ENCODE measurements around the gene PGP.
A peak's percentile ranks its signal among the peaks of the same experiment; 100 is the strongest.

The PGP gene

DNA sequence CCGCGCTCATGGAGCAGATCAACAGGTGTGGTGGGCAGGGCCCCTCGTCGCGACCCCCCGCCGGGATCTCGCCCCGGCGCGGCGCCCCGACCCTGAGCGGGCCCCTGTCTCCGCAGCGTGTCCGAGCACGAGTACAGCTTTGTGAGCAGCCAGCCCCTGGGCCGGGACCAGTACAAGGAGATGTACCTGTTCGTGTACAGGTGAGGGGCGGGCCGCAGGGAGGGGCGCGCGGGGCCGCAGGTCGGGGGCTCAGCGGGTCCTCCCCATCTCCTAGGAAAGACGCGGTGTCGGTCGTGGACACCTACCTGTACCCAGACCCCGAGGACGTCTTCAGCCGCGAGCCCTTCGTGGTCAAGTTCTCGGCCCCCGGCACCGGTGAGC is 22.5 kb upstream of the PGP start:
- no peak for DNase-seq (ENCODE audit: low spot score)

DNA sequence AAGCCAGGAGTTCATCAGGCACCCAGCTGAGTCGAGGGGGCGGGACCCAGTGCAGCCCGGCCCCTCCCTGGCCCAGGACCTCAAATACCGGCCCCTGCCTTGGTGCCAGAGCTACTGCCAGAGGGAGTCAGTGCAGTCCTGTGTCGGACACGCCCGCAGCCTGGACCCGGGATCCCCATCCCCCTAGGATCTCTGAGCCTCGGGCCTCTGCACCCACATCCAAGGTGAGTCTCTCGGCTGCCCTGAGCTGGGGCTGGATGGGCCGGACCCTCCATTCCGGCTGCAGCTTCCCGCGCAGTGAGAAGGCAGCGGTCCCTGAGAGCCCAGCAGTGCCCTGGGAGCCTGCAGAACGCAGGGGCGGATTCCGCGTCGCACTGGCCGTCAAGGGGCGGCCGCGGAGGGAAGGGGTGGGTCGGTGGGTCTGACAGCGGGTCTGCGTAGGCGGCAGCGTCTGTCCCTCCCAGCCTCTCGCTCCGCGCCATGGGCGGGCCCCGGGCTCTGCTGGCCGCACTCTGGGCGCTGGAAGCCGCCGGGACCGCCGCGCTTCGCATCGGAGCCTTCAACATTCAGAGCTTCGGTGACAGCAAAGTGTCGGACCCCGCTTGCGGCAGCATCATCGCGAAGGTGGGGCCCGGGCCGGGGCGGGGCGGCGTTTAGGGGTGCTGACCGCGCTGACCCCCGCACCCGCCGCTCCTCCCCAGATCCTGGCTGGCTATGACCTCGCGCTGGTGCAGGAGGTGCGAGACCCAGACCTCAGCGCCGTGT is 21.9 kb upstream of the PGP start, which contains the start of gene DNASE1L2:
DNASE1L2 (plus strand) TSS at position 108 of the 765 bp plus-strand sequence; CDS start at position 481, 373 bp downstream.
- peak; percentile 63 for DNase-seq (ENCODE audit: low spot score)

DNA sequence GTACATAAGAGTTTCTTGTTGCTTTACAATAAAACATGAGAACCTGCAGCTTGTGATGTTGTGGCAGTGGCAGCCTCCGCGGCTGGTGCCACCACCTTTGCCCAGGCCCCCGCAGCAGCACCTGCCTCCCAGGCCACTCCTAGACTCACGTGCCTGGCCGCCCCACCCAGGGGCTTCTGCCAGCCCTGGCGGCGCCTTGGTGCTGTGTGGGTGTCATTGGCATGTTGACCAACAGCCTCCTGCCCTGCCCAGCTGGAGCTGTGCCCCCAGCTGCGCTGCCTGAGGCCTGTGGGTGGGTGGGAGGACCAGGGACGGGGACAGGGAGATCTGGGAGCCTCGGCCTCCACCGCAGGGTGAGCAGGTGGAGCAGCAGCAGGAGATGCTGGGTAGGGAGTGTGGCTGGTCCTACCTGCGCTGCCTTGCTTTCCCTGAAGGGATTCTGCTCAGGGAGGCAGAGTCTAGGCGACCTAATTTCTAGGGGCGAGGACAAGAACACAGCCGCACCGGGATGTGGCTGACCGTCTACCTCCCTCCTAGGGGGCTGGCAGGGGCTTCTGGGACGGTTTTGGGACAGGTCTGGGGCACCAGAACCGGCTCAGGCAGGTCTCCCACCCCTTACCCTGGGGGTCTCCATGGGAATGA is 21.2 kb upstream of the PGP start:
- no peak for DNase-seq (ENCODE audit: low spot score)

DNA sequence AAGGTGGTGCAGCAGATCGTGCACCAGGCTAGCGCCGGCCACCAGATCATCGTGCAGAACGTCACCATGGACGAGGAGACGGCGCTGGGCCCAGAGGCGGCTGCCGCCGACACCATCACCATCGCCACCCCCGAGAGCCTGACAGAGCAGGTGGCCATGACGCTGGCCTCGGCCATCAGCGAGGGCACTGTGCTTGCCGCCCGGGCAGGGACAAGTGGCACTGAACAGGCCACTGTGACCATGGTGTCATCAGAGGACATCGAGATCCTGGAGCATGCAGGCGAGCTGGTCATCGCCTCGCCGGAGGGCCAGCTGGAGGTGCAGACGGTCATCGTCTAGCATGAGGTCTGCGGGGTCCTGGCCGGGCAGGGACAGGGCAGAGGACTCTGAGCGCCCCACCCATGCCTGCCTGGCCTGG is 20.6 kb upstream of the PGP start:
- DNase-seq (ENCODE audit: low spot score), result no peak

DNA sequence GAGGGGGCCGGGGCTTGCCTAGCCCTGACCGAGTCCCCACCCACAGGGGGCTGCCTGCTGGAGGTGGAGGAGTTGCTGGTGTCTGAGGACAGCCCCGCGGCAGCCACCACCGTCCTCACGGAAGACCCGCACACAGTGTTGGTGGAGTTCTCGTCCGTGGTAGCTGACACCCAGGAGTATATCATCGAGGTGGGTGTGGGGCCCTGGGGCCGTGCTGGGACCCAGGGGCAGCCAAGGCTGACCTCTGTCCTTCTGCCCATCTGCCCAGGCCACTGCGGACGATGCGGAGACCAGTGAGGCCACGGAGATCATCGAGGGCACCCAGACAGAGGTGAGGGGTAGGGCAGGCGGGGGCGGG is 20.2 kb upstream of the PGP start:
- no peak for DNase-seq (ENCODE audit: low spot score)

DNA sequence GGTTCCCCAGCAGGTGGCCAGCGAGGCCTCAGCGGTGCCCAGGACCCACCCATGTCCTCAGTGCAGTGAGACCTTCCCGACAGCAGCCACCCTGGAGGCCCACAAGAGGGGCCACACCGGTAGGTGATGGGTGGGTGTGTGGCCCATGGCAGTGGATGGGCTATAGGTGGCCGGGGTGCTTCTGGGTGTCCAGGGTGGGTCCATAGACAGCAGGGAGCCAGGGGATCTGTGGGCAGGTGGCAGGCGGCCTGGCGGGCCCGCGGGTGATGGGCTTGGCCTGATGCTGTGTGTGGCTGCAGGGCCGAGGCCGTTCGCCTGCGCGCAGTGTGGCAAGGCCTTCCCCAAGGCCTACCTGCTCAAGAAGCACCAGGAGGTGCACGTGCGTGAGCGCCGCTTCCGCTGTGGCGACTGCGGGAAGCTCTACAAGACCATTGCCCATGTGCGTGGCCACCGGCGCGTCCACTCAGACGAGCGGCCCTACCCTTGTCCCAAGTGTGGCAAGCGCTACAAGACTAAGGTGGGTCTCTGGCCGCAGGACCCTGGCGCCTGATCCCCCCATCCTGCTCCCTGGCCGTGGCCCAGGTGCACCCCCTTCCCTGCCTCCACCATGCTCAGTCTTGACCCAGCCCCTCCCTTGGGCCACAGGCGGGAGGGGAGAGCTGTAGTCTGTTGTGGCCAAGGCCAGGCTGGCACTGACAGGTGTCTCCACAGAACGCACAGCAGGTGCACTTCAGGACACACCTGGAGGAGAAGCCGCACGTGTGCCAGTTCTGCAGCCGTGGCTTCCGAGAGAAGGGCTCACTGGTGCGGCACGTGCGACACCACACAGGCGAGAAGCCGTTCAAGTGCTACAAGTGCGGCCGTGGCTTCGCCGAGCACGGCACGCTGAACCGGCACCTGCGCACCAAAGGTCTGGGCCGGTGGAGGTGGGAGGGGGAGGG is 19.5 kb upstream of the PGP start:
- DNase-seq (ENCODE audit: low spot score), result no peak

DNA sequence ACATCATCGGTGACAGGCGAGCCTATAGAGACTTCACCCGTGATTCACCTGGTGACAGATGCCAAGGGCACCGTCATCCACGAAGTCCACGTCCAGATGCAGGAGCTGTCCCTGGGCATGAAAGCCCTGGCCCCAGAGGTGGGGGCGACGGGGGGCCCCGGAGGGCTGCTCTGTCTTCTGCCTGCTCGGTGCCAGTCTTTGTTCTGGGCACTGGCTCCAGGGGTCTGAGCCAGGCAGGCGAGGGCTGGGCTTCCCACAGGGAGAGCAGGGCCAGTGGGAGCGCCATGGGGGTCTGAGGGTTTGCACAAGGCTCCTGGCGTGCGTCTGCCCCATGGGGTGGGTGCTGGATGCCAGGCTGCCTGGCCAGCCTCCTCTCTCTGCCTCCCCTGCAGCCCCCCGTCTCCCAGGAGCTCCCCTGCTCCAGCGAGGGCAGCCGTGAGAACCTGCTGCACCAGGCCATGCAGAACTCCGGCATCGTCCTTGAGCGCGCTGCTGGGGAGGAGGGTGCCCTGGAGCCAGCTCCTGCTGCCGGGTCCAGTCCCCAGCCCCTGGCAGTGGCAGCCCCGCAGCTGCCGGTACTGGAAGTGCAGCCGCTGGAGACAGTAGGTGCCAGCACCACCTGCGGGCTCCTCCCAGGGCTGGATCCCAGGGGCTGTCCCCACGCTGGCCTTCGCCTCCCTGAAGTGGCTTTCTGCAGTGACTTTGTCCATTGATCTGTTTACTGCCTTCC is 18.6 kb upstream of the PGP start:
- no peak for DNase-seq (ENCODE audit: low spot score)

DNA sequence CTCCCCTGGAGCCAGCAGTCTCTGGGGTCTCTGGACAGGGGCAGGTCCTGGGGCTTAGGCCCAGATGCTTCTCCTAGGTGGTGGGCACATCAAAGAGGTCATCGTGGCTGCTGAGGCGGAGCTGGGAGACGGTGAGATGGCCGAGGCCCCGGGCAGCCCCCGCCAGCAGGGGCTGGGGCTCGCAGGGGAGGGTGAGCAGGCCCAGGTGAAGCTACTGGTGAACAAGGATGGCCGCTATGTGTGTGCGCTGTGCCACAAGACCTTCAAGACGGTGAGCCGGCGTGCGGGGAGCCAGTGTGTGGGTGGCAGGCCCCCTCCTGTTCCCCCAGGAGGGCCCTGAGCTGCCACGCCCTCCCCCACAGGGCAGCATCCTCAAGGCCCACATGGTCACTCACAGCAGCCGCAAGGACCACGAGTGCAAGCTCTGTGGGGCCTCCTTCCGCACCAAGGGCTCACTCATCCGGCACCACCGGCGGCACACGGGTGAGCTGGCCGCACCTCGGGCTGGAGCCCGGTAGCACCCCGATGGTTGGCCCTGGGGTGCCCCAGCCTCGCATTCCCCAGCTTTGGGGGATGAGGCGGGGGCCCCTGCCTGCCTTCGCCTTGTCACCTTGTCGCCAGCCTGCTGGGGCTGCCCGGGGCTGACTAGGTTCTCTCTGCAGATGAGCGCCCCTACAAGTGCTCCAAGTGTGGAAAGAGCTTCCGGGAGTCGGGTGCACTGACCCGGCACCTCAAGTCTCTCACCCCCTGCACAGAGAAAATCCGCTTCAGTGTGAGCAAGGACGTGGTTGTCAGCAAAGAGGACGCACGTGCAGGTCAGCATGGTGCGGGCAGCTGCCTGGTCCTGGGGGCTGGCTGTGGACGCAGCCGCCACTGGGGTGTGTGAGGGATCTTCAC is 17.7 kb upstream of the PGP start:
- no peak for DNase-seq (ENCODE audit: low spot score)

DNA sequence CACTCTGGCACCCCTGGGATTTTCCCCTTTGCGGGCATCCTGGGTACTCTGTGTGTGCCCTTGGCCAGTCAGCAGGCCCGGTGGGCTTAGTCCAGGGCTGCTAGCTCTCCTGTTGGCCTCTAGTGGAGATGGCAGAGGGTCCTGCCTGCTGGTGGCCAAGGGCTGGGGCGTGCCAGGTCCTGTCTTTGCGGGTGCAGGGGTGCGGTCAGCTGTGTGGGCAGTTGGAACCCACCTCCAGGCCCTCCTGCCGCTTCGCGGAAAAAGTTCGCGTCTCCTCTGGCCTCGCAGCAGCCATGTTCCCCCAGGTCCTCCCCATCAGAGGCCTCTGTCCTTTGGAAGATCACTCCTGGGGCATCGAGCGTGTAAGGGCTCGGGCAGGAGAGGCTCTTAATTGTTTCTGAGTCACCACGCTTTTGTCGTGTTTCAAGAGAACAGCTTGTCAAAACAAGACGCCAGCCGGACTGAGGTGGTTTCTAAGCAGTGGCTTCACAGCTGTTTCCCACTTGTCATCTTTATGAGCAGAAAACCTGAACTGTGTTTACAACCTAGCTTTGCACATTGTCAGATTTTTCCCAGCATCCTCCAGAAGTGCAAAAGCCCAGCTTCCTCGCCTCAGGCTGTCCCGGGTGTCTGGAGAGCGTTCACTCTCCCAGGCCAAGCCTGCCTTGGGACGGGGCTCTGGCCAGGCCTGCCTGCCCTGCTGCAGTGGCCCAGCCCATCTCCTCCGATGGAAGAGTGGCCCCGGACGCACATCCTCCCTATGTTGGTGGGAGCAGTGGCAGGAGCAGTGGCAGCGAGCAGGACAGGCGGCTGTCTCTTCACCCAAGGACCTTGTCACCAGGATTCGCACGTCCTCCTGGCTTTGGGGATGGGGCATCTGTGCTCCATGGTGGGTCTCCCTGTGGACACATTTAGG is 16.6 kb upstream of the PGP start:
- no peak for DNase-seq (ENCODE audit: low spot score)

DNA sequence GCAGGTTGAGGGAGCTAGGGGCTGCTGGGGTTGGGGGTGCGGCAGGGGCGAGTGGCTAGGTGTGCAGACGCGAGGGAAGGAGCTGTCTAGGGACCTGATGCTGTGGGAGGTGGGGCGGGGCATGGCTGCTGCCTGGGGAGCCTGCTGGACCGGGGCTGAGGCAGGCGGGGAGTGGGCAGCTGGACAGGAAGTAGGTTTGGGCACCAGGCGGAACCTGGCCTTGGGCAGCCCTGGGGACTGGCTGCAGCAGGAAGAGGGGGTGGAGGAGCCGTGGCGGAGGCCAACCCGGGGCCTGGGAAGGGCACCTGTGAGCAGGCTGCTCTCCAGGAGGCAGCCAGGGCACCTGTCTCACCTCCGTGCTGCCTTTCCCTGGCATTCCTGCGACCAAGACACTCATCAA is 15.7 kb upstream of the PGP start:
- DNase-seq (ENCODE audit: low spot score), result no peak

DNA sequence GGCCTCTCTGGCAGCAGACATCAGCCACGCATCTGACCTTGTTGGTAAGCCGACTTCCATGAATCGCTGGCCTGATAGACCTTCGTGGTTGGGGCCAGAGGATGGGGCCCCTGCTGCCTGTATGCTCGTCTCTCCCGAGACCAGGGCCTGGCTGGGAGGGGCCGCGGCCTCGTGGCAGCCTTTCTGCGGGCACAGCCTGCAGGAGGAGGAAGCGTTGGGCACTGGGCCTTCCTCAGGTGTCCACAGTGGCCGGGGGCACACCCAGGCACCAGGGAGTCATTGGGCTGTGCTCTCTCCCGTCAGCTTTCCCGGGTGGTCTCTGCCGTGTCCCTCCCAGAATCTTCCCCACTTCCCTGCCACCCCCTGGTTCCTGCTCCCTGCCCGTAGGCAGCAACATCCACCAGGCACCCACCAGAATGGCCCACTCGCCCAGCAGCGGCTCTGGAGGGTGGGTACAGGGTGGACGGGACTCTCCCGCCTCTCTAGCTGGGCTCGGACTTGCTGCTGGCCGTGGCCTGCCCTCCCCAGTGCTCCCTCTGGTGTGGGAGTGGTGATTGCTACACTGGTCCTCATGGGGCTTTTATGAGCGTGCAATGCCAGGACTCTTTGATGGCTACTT is 15.1 kb upstream of the PGP start:
- DNase-seq (ENCODE audit: low spot score), result no peak

DNA sequence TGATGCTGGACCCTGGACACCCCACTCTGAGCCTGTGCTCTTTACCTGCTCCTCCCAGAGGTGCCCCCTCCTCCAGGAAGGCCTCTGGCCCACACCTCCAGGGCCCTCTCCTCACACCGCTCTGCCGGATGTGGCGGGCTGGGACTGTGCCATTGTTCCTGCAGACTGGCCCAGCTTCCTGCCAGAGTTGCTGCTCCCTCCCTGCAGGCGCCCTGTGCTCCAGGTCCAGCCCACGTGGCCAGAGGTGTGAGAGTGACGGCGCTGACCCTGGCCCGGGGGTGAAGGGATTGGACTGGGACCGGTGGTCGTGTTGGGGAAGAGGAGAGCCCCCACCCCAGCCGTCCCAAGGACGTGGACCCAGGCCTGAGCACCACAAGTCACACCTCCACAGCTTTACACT is 14.5 kb upstream of the PGP start:
- DNase-seq (ENCODE audit: low spot score), result no peak

DNA sequence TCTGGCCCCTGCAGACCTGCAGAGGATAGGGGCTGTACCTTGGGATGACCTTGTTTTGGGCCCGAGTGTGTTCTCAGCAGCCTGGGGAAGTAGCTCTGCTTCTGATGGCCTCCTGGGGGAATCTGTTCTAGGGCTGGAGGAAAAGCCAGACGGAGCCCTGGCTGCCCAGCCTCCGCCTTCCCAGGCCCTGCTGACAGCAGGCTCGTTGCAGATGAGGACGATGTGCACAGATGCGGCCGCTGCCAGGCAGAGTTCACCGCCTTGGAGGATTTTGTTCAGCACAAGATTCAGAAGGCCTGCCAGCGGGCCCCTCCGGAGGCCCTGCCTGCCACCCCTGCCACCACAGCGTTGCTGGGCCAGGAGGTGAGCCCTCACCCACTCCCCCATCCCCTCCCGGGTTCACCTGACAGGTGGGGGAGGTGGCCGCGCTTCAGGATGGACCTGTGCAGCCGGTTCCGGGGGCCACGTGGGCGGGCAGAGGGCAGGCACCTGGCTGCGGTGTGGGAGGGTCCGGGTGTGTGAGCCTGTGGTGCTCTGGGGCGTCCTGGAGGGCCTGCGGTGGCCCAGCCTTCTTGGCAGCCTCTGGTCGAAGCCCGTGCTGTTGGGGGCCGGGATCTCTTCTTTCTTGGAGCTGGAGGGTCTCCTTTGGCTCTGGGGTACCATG is 13.7 kb upstream of the PGP start:
- no peak for DNase-seq (ENCODE audit: low spot score)

DNA sequence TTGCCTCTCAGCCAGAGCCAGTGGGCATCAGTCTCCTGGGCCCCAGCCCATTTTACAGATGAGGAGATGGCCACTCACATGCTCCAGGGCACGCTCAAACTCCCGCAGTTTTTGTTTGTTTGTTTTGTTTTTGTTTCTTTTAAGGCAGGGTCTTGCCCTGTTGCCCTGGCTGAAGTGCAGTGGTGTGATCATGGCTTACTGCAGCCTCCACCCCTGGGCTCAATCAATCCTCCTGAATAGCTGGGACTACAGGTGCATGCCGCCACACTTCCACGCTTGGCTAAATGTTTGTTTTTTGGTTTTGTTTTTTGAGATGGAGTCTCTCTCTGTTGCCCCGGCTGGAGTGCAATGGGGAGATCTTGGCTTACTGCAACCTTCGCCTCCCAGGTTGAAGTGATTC is 12.3 kb upstream of the PGP start:
- DNase-seq (ENCODE audit: low spot score), result no peak

DNA sequence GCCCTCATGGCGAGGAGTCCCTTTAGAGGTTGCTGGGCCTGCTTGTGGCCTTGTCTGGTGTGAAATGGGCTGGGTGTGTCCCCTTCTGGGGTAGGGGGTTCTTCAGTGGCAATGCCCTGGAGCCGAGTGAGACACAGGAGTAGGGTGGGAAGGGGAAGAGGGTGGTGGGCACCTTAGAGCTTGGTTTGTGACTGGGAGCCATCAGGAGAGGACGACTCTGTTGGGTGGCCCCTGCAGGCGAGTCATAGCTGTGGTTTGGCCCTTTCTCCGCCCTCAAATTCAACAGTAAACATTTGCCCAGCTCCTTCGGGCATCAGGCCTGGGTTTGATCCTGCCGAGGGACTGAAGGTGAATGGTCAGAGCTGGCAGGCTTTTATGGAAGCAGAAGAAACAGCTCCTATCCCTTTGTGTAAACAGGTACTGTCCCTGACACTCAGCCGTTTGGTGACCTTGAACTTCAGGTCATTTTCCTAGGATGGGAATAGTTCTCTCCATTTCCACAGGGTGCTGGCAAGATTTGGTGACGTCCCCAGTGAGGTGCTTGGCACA is 11.7 kb upstream of the PGP start:
- DNase-seq (ENCODE audit: low spot score), result no peak

DNA sequence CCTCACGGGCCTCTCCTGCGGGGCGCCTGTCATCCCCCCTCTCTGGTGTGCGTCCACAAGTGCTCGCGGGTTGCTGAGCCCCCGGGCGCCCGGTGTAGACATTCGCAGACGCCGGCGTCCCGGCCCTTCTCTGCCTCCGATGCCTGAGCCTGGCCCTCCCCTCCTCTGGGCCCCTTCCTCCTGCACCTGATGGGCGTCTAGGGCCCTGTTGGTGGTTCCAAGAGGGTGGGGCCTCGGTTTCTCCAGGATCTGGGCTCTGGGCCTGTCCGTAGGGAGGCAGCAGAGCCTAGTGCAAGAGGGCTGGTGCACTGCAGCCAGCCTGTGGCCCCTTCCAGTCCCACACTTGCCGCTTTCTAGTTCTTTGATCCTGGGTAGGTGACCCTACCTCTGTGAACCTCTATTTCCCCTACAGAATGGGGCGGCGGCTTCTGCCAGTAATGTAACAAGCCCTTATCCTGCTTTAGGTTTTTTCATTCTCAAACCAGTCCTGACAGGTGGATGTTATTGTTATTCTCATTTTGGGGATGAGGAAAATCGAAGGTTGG is 9.4 kb upstream of the PGP start:
- peak; percentile 78 for DNase-seq (ENCODE audit: low spot score)

DNA sequence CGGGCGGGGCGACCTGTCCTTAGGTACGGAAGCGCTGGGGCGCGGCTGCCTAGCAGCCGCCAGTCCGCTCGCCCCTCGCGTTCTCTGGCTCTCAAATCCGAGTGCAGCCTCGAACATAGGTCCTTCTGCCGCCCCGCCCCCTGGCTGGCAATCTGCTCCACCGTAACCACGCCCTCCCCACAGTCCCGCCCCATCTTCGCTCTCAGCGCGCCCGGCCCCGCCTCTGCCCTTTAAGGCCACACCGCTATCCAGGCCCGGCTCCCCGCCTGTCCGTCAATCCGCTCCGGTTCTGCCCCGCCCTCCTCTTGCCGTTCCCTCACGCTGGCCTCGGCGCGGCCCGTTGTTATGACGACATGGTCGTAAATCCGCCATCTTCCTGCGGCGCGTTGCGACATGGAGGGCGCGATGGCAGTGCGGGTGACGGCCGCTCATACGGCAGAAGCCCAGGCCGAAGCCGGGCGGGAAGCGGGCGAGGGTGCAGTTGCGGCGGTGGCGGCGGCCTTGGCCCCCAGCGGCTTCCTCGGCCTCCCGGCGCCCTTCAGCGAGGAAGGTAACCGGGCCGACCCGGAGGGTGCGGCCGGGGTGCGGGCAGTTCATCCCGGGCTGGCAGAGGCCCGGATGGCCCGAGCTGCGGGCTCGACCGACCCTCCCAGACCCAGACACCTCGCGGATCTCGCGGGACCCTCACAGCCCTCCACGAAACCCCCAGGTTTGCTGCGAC is 8.7 kb upstream of the PGP start, which contains the start of gene E4F1:
E4F1 (plus strand) TSS at position 371 of the 721 bp plus-strand sequence; CDS start at position 394, 23 bp downstream.
- peak; percentile 99 for DNase-seq (ENCODE audit: low spot score)

DNA sequence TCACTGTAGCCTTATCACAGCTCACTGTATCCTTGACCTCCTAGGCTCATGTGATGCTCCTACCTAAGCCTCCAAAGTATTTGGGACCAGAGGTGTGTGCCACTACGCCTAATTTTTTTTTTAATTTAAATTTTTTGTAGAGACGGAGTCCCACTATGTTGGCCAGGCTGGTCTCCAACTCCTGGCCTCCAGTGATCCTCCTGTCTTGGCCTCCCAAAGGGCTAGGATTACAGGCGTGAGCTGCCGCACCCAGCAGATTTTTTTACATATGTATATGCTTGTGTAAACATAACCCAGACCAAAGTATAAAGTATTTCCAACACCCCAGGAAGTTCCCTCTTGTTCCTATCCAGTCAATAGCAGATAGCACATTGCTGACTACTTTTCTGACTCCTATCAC is 1.7 kb upstream of the PGP start:
- DNase-seq (ENCODE audit: low spot score), result no peak

Data from hepatic stellate cell (primary cell).